ENCODE data around the gene TNFRSF6B.

Gene TNFRSF6B

GRCh38 chr20:63672666-63673065 is 23.8 kb upstream of the TNFRSF6B start:
- TF ChIP-seq TAF1 (IDR thresholded peaks at IDR 0.05; ENCODE audit: borderline replicate concordance, insufficient read depth, low read length) (no peak), FOXP2 (optimal IDR thresholded peaks at IDR 0.05; ENCODE audit: borderline replicate concordance, extremely low read depth, extremely low read length, insufficient read depth) (no peak), POLR2AphosphoS5 (IDR thresholded peaks at IDR 0.05; ENCODE audit: low read depth, low read length) (no peak), REST (IDR thresholded peaks at IDR 0.05; ENCODE audit: insufficient read depth in 1 of 2, low read depth in 2 of 2, low read length in 2 of 2) (no peak), SIN3A (IDR thresholded peaks at IDR 0.05; ENCODE audit: borderline replicate concordance, insufficient read depth, low read length) (no peak)

GRCh38 chr20:63673951-63674350 is 22.5 kb upstream of the TNFRSF6B start:
- no peak for TF ChIP-seq REST (IDR thresholded peaks at IDR 0.05; ENCODE audit: insufficient read depth in 1 of 2, low read depth in 2 of 2, low read length in 2 of 2)
- no peak for TF ChIP-seq POLR2AphosphoS5 (IDR thresholded peaks at IDR 0.05; ENCODE audit: low read depth, low read length)
- no peak for TF ChIP-seq SIN3A (IDR thresholded peaks at IDR 0.05; ENCODE audit: borderline replicate concordance, insufficient read depth, low read length)
- no peak for TF ChIP-seq TAF1 (IDR thresholded peaks at IDR 0.05; ENCODE audit: borderline replicate concordance, insufficient read depth, low read length)

GRCh38 chr20:63675681-63676368 is 20.6 kb upstream of the TNFRSF6B start:
- TF ChIP-seq TAF1 (IDR thresholded peaks at IDR 0.05; ENCODE audit: borderline replicate concordance, insufficient read depth, low read length) (no peak), POLR2AphosphoS5 (IDR thresholded peaks at IDR 0.05; ENCODE audit: low read depth, low read length) (no peak), REST (IDR thresholded peaks at IDR 0.05; ENCODE audit: insufficient read depth in 1 of 2, low read depth in 2 of 2, low read length in 2 of 2) (no peak), SIN3A (IDR thresholded peaks at IDR 0.05; ENCODE audit: borderline replicate concordance, insufficient read depth, low read length) (no peak), FOXP2 (optimal IDR thresholded peaks at IDR 0.05; ENCODE audit: borderline replicate concordance, extremely low read depth, extremely low read length, insufficient read depth) (no peak)

GRCh38 chr20:63678071-63678470 is 18.4 kb upstream of the TNFRSF6B start:
- TF ChIP-seq FOXP2 (optimal IDR thresholded peaks at IDR 0.05; ENCODE audit: borderline replicate concordance, extremely low read depth, extremely low read length, insufficient read depth), result no peak
- no peak for TF ChIP-seq REST (IDR thresholded peaks at IDR 0.05; ENCODE audit: insufficient read depth in 1 of 2, low read depth in 2 of 2, low read length in 2 of 2)
- TF ChIP-seq SIN3A (IDR thresholded peaks at IDR 0.05; ENCODE audit: borderline replicate concordance, insufficient read depth, low read length), result no peak
- no peak for TF ChIP-seq TAF1 (IDR thresholded peaks at IDR 0.05; ENCODE audit: borderline replicate concordance, insufficient read depth, low read length)
- TF ChIP-seq POLR2AphosphoS5 (IDR thresholded peaks at IDR 0.05; ENCODE audit: low read depth, low read length), result no peak

Measured in PFSK-1 (cell line).